ENCODE measurements around the gene NSL1.
A peak's percentile ranks its signal among the peaks of the same experiment; 100 is the strongest.

Gene NSL1

GRCh38 chr1:212752934-212753497 lies 38.6 kb downstream of the NSL1 start:
- no peak overlapping the region for H3K4me3 ChIP-seq (ENCODE audit: low read depth, low read length)
- no peak for DNase-seq (ENCODE audit: low read depth)
- TF ChIP-seq POLR2A (IDR thresholded peaks at IDR 0.05; ENCODE audit: extremely low read depth, insufficient read length) (no peak), MAX (IDR thresholded peaks at IDR 0.05; ENCODE audit: low read depth, low read length) (no peak), MYC (IDR thresholded peaks at IDR 0.05; ENCODE audit: low read depth, low read length) (no peak), CTCF (IDR thresholded peaks at IDR 0.05; ENCODE audit: low read depth, low read length) (no peak)

- DNase-seq (ENCODE audit: low read depth), result peak; percentile 30
- no peak for TF ChIP-seq MYC (IDR thresholded peaks at IDR 0.05; ENCODE audit: low read depth, low read length)
- TF ChIP-seq MAX (IDR thresholded peaks at IDR 0.05; ENCODE audit: low read depth, low read length), result no peak
- no peak for TF ChIP-seq POLR2A (IDR thresholded peaks at IDR 0.05; ENCODE audit: extremely low read depth, insufficient read length)
- no peak for TF ChIP-seq CTCF (IDR thresholded peaks at IDR 0.05; ENCODE audit: low read depth, low read length)
- H3K4me3 ChIP-seq (ENCODE audit: low read depth, low read length), result no peak overlapping the region
Measured at GRCh38 chr1:212752252-212752933, 39.2 kb downstream of the NSL1 start.

GRCh38 chr1:212749821-212750535 lies 41.6 kb downstream of the NSL1 start:
- TF ChIP-seq MAX (IDR thresholded peaks at IDR 0.05; ENCODE audit: low read depth, low read length) (no peak), MYC (IDR thresholded peaks at IDR 0.05; ENCODE audit: low read depth, low read length) (no peak), CTCF (IDR thresholded peaks at IDR 0.05; ENCODE audit: low read depth, low read length) (peak; percentile 64), POLR2A (IDR thresholded peaks at IDR 0.05; ENCODE audit: extremely low read depth, insufficient read length) (no peak)
- DNase-seq (ENCODE audit: low read depth), result peak; percentile 61
- H3K4me3 ChIP-seq (ENCODE audit: low read depth, low read length), result no peak overlapping the region

GRCh38 chr1:212746546-212746945 lies 45.0 kb downstream of the NSL1 start:
- no peak overlapping the region for H3K4me3 ChIP-seq (ENCODE audit: low read depth, low read length)
- no peak for TF ChIP-seq CTCF (IDR thresholded peaks at IDR 0.05; ENCODE audit: low read depth, low read length)
- TF ChIP-seq POLR2A (IDR thresholded peaks at IDR 0.05; ENCODE audit: extremely low read depth, insufficient read length), result no peak
- no peak for TF ChIP-seq MYC (IDR thresholded peaks at IDR 0.05; ENCODE audit: low read depth, low read length)
- no peak for TF ChIP-seq MAX (IDR thresholded peaks at IDR 0.05; ENCODE audit: low read depth, low read length)
- DNase-seq (ENCODE audit: low read depth), result no peak

- TF ChIP-seq MYC (IDR thresholded peaks at IDR 0.05; ENCODE audit: low read depth, low read length) (no peak), MAX (IDR thresholded peaks at IDR 0.05; ENCODE audit: low read depth, low read length) (no peak), POLR2A (IDR thresholded peaks at IDR 0.05; ENCODE audit: extremely low read depth, insufficient read length) (no peak), CTCF (IDR thresholded peaks at IDR 0.05; ENCODE audit: low read depth, low read length) (no peak)
- no peak overlapping the region for H3K4me3 ChIP-seq (ENCODE audit: low read depth, low read length)
- no peak for DNase-seq (ENCODE audit: low read depth)
Measured at GRCh38 chr1:212745303-212745702, 46.3 kb downstream of the NSL1 start.

Measured in NB4 (cell line).